DOHH2 (cell line): ENCODE measurements around the gene TEKTIP1.

Source experiments
- H3F3A ChIP-seq: fragments of 200-600 bp; sonication (generic), shearing (Covaris generic); 2 replicates; pipeline ENCODE4 v1.6.0; 2016; ENCODE audit warnings: antibody characterized with exemption, mild to moderate bottlenecking; ENCODE audit not compliant: control insufficient read depth, insufficient read depth
- H3K27ac ChIP-seq: fragments of 200-600 bp; sonication (generic); 2 replicates; pipeline ENCODE4 v1.5.1; 2014; ENCODE audit warnings: low read depth, mild to moderate bottlenecking, low read length, moderate library complexity
- H3K27me3 ChIP-seq: fragments of 200-600 bp; sonication (generic); 2 replicates; pipeline ENCODE4 v1.6.1; 2014; ENCODE audit warnings: mild to moderate bottlenecking, low read length, mixed read lengths; ENCODE audit not compliant: control insufficient read depth
- H3K36me3 ChIP-seq: fragments of 200-600 bp; sonication (generic); 2 replicates; pipeline ENCODE4 v1.6.1; 2014; ENCODE audit warnings: mild to moderate bottlenecking, low read length, moderate library complexity, mixed read lengths; ENCODE audit not compliant: control insufficient read depth
- H3K4me1 ChIP-seq: fragments of 200-600 bp; sonication (generic); 2 replicates; pipeline ENCODE4 v1.6.1; 2014; ENCODE audit warnings: mild to moderate bottlenecking, low read length, mixed read lengths; ENCODE audit not compliant: control insufficient read depth
- H3K4me2 ChIP-seq: fragments of 200-600 bp; sonication (generic); 2 replicates; pipeline ENCODE4 v1.6.0; 2014; ENCODE audit warnings: mild to moderate bottlenecking, low read length, moderate library complexity
- H3K4me3 ChIP-seq: fragments of 200-600 bp; sonication (generic); 2 replicates; pipeline ENCODE4 v1.5.1; 2014; ENCODE audit warnings: mild to moderate bottlenecking, low read length, mixed read lengths
- H3K79me2 ChIP-seq: fragments of 200-600 bp; sonication (generic); 2 replicates; pipeline ENCODE4 v1.6.1; 2014; ENCODE audit warnings: mild to moderate bottlenecking, low read length, mixed read lengths; ENCODE audit not compliant: control insufficient read depth
- H3K9me2 ChIP-seq: fragments of 200-600 bp; sonication (generic); replicated peaks from 2 replicates; pipeline ENCODE4 v1.6.1; 2014; ENCODE audit warnings: mild to moderate bottlenecking, low read length, mixed read lengths; ENCODE audit not compliant: control insufficient read depth
- H3K9me3 ChIP-seq: fragments of 200-600 bp; sonication (generic); 2 replicates; pipeline ENCODE4 v1.6.1; 2014; ENCODE audit warnings: antibody characterized with exemption, low read length, mixed read lengths; ENCODE audit not compliant: control insufficient read depth, insufficient read depth
- H4K20me1 ChIP-seq: fragments of 200-600 bp; sonication (generic); 2 replicates; pipeline ENCODE4 v1.6.0; 2014; ENCODE audit warnings: low read depth, mild to moderate bottlenecking, antibody characterized with exemption, low read length, moderate library complexity; ENCODE audit not compliant: control insufficient read depth, insufficient read depth
- EZH2phosphoT487 ChIP-seq: fragments of 200-600 bp; sonication (generic); IDR thresholded peaks from 2 replicates; pipeline ENCODE4 v1.6.1; 2017; ENCODE audit warnings: borderline replicate concordance, mild to moderate bottlenecking, antibody characterized with exemption, low read length, moderate library complexity, mixed read lengths
- TF ChIP-seq, protein P1 (sequence below): fragments of 200-600 bp; sonication (generic); IDR thresholded peaks from one replicate; pipeline ENCODE4 v1.5.1; 2014; ENCODE audit warnings: antibody characterized with exemption, mild to moderate bottlenecking, low read depth, low read length; ENCODE audit not compliant: poor library complexity, severe bottlenecking

The TEKTIP1 gene

GRCh38 chr19:3537438-3538240, 1.3 kb upstream of the TEKTIP1 start:
- no peaks in the 10 kb centered on the region for H3K4me1 ChIP-seq
- TF ChIP-seq, protein P1, sequence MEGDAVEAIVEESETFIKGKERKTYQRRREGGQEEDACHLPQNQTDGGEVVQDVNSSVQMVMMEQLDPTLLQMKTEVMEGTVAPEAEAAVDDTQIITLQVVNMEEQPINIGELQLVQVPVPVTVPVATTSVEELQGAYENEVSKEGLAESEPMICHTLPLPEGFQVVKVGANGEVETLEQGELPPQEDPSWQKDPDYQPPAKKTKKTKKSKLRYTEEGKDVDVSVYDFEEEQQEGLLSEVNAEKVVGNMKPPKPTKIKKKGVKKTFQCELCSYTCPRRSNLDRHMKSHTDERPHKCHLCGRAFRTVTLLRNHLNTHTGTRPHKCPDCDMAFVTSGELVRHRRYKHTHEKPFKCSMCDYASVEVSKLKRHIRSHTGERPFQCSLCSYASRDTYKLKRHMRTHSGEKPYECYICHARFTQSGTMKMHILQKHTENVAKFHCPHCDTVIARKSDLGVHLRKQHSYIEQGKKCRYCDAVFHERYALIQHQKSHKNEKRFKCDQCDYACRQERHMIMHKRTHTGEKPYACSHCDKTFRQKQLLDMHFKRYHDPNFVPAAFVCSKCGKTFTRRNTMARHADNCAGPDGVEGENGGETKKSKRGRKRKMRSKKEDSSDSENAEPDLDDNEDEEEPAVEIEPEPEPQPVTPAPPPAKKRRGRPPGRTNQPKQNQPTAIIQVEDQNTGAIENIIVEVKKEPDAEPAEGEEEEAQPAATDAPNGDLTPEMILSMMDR = no peak
- TF ChIP-seq EZH2phosphoT487 = no peak
- peaks cover 39% of the 10 kb centered on the region for H3K36me3 ChIP-seq
- no peaks in the 10 kb centered on the region for H3K9me3 ChIP-seq
- no peaks in the 10 kb centered on the region for H3K27me3 ChIP-seq
- H3K27ac ChIP-seq = no peak overlapping the region
- no peak overlapping the region for H3K4me3 ChIP-seq
- no peak overlapping the region for H3K4me2 ChIP-seq
- H4K20me1 ChIP-seq = no peaks in the 10 kb centered on the region
- H3K9me2 ChIP-seq = no peaks in the 10 kb centered on the region
- H3K79me2 ChIP-seq = no peaks in the 10 kb centered on the region
- H3F3A ChIP-seq = peaks cover 5% of the 10 kb centered on the region; the same call in 1 of the 2 replicates

DNA sequence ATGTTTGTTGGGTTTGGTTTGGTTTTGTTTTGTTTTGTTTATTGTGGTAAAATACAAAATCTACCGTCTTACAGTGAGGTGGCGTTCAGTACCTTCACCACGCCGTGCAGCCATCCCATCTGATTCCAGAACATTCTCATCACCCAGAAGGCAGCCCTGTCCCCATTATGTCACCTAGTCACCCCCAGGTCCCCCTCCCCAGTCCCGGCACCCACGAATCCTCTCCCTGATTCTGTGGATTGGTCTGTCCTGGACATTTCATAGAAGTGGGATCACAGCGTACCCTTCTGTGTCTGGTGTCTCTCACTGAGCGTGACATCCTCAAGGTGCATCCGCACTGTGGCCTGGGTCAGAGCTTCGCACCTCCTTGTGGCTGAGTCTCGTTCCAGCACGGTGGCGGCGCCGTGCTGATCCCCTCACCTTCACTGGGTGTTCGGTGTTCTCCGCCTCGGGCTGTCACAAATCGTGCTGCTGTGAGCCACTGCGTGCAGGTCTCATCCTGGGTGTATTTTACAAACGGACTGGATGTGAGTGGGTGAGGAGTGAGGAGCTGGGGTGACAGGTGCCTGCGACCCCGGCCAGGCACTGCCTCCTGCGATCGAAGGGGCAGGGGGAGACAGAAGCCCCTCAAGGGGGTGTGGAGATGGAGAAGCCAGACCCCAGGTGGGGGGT, 580 bp upstream of the TEKTIP1 start:
- Histone ChIP-seq H3K9me2 (no peaks in the 10 kb centered on the region), H3K4me2 (no peak overlapping the region), H3K4me3 (no peak overlapping the region), H3K36me3 (peaks cover 37% of the 10 kb centered on the region), H3K9me3 (no peaks in the 10 kb centered on the region), H3K27me3 (no peaks in the 10 kb centered on the region), H3F3A (peaks cover 5% of the 10 kb centered on the region; the same call in 1 of the 2 replicates), H3K4me1 (no peaks in the 10 kb centered on the region), H3K79me2 (no peaks in the 10 kb centered on the region), H4K20me1 (no peaks in the 10 kb centered on the region), H3K27ac (no peak overlapping the region)
- TF ChIP-seq EZH2phosphoT487 = no peak
- TF ChIP-seq, protein P1 = no peak

DNA sequence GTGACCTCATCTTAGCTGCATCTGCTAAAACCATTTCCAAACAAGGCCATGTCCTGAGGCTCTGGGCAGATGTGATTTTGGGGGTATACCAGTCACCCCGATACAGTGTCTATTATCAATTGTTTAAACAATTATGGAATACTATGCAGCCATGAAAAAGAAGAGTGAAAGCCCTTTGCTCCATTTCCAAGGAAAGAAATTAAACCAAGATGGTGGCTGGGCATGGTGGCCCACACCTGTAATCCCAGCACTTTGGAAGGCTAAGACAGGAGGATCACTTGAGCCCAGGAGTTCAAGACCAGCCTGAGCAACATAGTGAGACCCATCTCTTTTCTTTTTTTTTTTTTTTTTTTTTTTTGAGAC, 763 bp downstream of the TEKTIP1 start:
- Histone ChIP-seq H3K4me3 (no peak overlapping the region), H4K20me1 (no peaks in the 10 kb centered on the region), H3K79me2 (no peaks in the 10 kb centered on the region), H3K4me1 (no peaks in the 10 kb centered on the region), H3K9me2 (no peaks in the 10 kb centered on the region), H3K36me3 (peaks cover 38% of the 10 kb centered on the region), H3K27me3 (no peaks in the 10 kb centered on the region), H3K27ac (no peak overlapping the region), H3K9me3 (no peaks in the 10 kb centered on the region), H3F3A (peaks cover 5% of the 10 kb centered on the region; the same call in 1 of the 2 replicates), H3K4me2 (no peak overlapping the region)
- TF ChIP-seq EZH2phosphoT487 = no peak
- TF ChIP-seq, protein P1 = no peak
